Measurements from ENCODE around the gene STXBP3. TPM values are rescaled to one million over a fixed set of nuclear protein-coding genes. Genes with fewer than 3 reads are reported as not detected.

STXBP3 gene
- total and polyA plus RNA-seq, 2 of the 4 experiments (the other 2 are of a cell fraction): 19.1 to 19.7 TPM

DNA sequence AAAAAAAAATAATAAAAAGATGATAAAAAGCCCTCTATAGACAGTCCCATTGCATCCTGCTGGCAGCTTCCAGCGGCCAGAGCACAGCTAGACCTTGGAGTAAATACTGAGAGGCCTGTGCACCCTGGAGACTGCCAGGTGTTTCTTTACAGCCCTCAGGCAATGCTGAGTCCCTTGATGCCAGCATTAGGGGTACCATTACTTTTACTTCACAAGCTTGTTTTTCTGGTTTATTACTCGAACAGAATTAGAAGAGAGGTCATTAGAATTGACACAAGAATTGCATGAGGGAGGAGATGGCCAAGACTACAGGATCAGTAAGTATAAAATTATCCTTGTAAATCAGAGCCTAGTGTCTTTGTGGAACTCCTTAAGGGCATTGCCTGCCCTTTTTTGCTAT, 66.9 kb downstream of the STXBP3 start:
- dilution Hi-C loops (cut with HindIII; ENCODE audit: low sequenced_read_pairs, unreplicated experiment) (no loop called here), intact Hi-C loops (cut with micrococcal nuclease) (no loop called here), in situ Hi-C loops (cut with MboI; ENCODE audit: low sequenced_read_pairs) (no loop called here)
- no peak overlapping the region for H2AFZ ChIP-seq (replicated peaks; ENCODE audit: low read length, poor library complexity)
- no peak overlapping the region for H3K9ac ChIP-seq (ENCODE audit: low read depth, low read length)
- TF ChIP-seq MAFK (IDR thresholded peaks at IDR 0.05; ENCODE audit: low read depth, low read length): no peak
- no peak for TF ChIP-seq CEBPB (IDR thresholded peaks at IDR 0.05; ENCODE audit: low read depth, low read length)
- TF ChIP-seq MAZ (IDR thresholded peaks at IDR 0.05; ENCODE audit: borderline replicate concordance, low read depth, low read length): no peak
- no peak for TF ChIP-seq NFE2L2 (IDR thresholded peaks at IDR 0.05; ENCODE audit: low read depth, low read length)
- TF ChIP-seq, protein P1, sequence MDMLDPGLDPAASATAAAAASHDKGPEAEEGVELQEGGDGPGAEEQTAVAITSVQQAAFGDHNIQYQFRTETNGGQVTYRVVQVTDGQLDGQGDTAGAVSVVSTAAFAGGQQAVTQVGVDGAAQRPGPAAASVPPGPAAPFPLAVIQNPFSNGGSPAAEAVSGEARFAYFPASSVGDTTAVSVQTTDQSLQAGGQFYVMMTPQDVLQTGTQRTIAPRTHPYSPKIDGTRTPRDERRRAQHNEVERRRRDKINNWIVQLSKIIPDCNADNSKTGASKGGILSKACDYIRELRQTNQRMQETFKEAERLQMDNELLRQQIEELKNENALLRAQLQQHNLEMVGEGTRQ (IDR thresholded peaks at IDR 0.05; ENCODE audit: low read depth, low read length): no peak
- TF ChIP-seq, protein P2, sequence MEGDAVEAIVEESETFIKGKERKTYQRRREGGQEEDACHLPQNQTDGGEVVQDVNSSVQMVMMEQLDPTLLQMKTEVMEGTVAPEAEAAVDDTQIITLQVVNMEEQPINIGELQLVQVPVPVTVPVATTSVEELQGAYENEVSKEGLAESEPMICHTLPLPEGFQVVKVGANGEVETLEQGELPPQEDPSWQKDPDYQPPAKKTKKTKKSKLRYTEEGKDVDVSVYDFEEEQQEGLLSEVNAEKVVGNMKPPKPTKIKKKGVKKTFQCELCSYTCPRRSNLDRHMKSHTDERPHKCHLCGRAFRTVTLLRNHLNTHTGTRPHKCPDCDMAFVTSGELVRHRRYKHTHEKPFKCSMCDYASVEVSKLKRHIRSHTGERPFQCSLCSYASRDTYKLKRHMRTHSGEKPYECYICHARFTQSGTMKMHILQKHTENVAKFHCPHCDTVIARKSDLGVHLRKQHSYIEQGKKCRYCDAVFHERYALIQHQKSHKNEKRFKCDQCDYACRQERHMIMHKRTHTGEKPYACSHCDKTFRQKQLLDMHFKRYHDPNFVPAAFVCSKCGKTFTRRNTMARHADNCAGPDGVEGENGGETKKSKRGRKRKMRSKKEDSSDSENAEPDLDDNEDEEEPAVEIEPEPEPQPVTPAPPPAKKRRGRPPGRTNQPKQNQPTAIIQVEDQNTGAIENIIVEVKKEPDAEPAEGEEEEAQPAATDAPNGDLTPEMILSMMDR (conservative IDR thresholded peaks at IDR 0.05; ENCODE audit: low read depth, low read length): no peak
- TF ChIP-seq FOS (IDR thresholded peaks at IDR 0.05; ENCODE audit: low read depth, low read length): no peak
- no peak for TF ChIP-seq BHLHE40 (IDR thresholded peaks at IDR 0.05; ENCODE audit: low read depth, low read length)
- TF ChIP-seq MXI1 (IDR thresholded peaks at IDR 0.05; ENCODE audit: borderline replicate concordance, low read depth, low read length): no peak
- no peak for TF ChIP-seq RCOR1 (IDR thresholded peaks at IDR 0.05; ENCODE audit: insufficient replicate concordance, low read length)
- TF ChIP-seq CHD1 (IDR thresholded peaks at IDR 0.05; ENCODE audit: low read depth, low read length): no peak
- no peak for ATAC-seq (ENCODE audit: low read depth)
- no peak overlapping the region for H4K8ac ChIP-seq (ENCODE audit: low read depth in 2 of 2, low read length in 2 of 2)
- no peak overlapping the region for H2BK15ac ChIP-seq (ENCODE audit: low read depth, low read length)
- H2BK120ac ChIP-seq (ENCODE audit: low read depth, low read length): no peak overlapping the region
- H2BK20ac ChIP-seq (ENCODE audit: low read depth, low read length): no peak overlapping the region
- H3K4ac ChIP-seq (ENCODE audit: low read depth, low read length): no peak overlapping the region
- ChIA-PET CTCF (interaction anchor here (1.5 kb wide), 1 partner anchor 15 kb away, joined by 5 read pairs; no protein-coding TSS in a partner anchor), POLR2A (ENCODE audit: unreplicated experiment) (no interaction called here)
- H2AK9ac ChIP-seq (replicated peaks; ENCODE audit: low read depth, low read length, poor library complexity): no peak overlapping the region
- no peak overlapping the region for H3K27ac ChIP-seq (ENCODE audit: insufficient read depth, low read length)
- peaks cover 12% of the 10 kb centered on the region for H3K4me1 ChIP-seq (ENCODE audit: control insufficient read depth, insufficient read depth, low read length)
- peaks cover 4% of the 10 kb centered on the region; the same call in 1 of the 2 replicates for H3K9me1 ChIP-seq (ENCODE audit: insufficient read depth, low read length)
- H3K18ac ChIP-seq (ENCODE audit: low read depth, low read length): no peak overlapping the region
- no peaks in the 10 kb centered on the region for H3K9me3 ChIP-seq (ENCODE audit: control insufficient read depth, insufficient read depth, low read length)
- H3K56ac ChIP-seq (ENCODE audit: extremely low read depth, insufficient read depth, low read length): no peak overlapping the region
- no peak overlapping the region for H3K14ac ChIP-seq (replicated peaks; ENCODE audit: low read depth, low read length)
- no peak for DNase-seq
- H2BK5ac ChIP-seq (ENCODE audit: low read depth, low read length, poor library complexity, severe bottlenecking): no peak overlapping the region
- no peak overlapping the region for H2AK5ac ChIP-seq (ENCODE audit: low read depth, low read length)
- no peaks in the 10 kb centered on the region for H4K20me1 ChIP-seq (ENCODE audit: insufficient read depth, low read length)
- no peak overlapping the region for H3K4me3 ChIP-seq (ENCODE audit: insufficient read depth, low read depth, low read length)
- H3K36me3 ChIP-seq (ENCODE audit: control insufficient read depth, insufficient read depth, low read length): peaks cover 10% of the 10 kb centered on the region
- no peak overlapping the region for H4K5ac ChIP-seq (ENCODE audit: low read depth, low read length)
- no peak overlapping the region for H3K23ac ChIP-seq (ENCODE audit: low read depth, low read length)
- BruUV-seq (replicated peaks): no TSS peak
- no peaks in the 10 kb centered on the region for H3K79me1 ChIP-seq (ENCODE audit: low read depth in 1 of 2, low read length in 2 of 2)
- WGBS, 2 experiments (ENCODE audit: extremely low coverage in 2 of 2, insufficient read length in 1 of 2): no CpG with 5 or more reads among the region's 2 CpGs
- no peaks in the 10 kb centered on the region for H3K27me3 ChIP-seq (ENCODE audit: control insufficient read depth, insufficient read depth, low read length)
- no peak overlapping the region for H3K4me2 ChIP-seq (ENCODE audit: low read depth, low read length)
- H4K91ac ChIP-seq (ENCODE audit: insufficient read depth, low read depth, low read length): no peak overlapping the region

Measured in IMR-90 (cell line).